M059J (cell line): Measurements from ENCODE around the gene SMC4. TPM values are rescaled to one million over a fixed set of nuclear protein-coding genes. Genes with fewer than 3 reads are reported as not detected.
"Not testable (repeated sequence)": the region's sequence is repeated elsewhere in the genome, so short reads cannot be mapped to it uniquely, and the experiment has no call there.

ENCODE experiments used
- DNase-seq: peaks from one replicate; pipeline ENCODE4 v3.0.0-alpha.2; 2012; ENCODE audit warnings: low read depth
- total RNA-seq: library from RNA; depleted of rRNA; stranded (reverse); fragments of >200 nt; shearing (Covaris generic); gene quantifications from 2 replicates; pipeline ENCODE4 v1.2.3, GENCODE V29; 2014

SMC4 gene
- total RNA-seq, 1 experiment from 2014 or later: 164 TPM

DNA sequence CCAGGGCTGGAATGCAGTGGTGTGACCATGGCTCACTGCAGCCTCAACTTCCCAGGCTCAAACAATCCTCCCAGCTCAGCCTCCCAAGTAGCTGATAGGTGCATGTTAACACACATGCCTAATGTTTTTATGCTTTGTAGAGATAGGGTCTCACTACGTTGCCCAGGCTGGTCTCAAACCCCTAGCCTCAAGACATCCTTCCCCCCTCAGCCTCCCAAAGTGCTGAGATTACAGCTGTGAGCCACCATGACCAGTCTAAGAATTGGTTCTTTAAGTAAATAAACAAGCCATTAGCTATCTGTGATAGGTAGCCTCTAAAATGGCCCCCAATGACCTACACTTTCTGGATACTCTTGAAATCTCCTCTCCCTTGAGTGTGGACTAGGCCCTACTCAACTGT is 46.4 kb downstream of the SMC4 start:
- DNase-seq: no peak

DNA sequence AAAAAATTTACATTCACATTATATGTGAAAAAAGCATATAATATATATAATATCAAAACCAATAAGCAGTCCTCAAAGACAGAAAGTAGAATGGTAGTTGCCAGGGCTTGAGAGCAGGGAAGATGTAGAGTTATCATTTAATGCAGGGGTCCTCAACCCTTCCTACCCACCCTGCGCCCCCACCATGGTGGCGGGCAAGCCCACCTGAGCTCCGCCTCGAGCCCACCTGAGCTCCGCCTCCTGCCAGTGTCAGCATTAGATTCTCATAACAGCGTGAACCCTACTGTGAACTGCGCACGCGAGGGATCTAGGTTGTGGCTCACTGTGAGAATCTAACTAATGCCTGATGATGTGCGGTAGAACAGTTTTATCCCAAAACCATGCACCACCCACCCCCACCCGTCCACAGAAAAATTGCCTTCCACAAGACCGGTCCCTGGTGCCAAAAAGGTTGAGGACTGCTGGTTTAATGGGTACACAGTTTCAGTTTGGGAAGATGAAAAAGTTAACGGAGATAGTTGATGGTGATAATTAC is 47.1 kb downstream of the SMC4 start:
- DNase-seq: no peak

DNA sequence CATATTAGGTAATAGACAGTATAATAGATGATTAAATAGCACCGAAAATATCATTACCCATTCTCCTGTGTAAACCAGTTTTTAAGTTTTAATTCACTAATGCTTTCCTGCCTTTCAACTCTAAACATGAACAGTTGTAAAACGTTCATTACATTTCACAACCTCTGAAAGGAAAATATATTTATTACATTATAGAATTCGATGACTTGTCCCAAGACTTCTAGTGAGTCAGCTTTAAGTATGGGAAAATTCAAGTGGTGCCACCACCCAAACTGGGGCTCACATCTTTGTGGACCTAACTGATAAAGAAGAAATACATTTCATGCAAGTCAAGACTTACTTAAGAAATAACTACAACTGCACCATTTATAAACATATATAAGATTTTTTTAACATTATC is 48.1 kb downstream of the SMC4 start:
- DNase-seq: peak; percentile 23

DNA sequence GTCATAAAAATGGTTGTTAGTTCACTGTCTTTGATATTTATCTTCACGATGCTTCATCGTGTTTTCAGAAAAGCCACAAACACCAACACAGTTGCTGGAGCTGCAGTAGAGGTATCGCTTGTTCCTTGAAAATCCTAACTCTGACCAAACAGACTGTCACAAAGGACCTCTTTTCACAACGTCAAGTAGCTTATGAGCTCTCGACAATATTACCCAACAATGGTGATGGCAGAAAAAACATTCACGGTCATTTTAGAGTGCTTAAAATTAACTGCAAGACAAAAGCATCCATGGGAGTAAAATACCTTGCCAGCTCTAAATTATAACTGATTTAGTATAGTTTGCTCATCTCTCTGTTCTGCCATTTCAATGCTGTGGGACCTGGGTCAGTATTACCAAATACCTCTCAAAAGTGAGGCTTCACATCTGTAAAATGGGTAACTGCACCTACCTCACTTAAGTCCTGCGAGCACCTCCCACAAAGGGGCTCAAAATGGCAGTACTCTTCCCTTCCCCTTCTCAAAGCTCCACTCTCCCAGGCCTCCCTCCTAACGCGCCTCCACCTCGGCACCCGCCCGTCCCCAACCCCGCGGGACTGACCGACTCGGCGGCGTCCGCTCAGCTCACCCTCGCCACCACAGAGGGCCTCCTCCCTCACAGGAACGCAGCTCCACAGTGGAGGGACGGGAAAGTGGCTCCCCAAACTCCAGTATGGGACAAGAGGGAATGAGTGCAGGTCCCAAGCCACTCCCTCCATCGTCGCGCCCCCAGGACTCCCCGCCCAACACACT is 49.6 kb downstream of the SMC4 start:
- peak; percentile 50 for DNase-seq

DNA sequence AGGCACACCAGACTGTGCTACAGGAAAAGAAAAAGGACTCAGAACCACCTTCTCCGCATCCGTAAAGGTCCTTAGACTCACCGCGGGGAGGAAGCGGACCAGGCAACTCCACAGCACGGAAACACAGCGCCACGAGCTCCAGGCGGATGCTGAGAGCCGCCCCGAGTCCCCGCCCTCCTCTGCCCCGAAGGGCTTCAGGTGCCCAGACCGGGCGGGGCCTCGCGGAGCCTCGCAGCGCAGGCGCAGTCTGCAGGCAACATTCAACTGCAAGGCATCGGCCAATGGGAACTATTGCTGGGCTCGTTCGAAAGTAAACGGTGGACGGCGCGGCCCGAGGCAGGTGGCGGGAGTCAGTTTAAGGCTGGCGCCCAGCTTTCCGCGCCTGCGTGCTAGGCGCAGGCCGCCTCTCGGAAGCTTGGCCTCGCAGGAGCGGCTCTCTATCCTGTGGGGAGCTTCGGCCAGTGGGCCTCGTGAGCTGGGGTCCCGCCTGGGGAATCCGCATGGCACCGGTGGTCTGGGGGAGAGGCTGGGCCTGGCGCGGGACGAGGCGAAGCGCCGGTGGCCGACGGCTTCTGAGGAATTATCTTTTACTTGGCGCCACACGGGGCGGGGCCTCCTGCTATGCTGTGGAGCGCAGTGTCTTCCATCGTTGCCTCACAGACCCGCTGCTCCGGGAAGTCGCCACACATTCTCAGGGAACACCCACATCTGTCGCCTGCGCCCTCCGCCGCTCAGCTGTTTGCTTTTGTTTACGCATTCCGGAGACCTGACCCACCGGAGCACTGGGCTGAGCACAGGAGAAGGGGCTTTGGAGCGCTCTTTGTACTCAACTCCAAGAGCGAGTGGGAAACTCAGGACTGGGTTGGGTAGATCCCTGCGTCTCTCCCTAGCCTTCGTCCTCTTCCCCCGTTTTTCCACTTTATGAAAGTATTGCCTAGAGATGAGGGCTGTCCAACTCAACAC is 50.5 kb downstream of the SMC4 start, which contains the start of gene TRIM59:
Gene TRIM59, minus strand, starts transcription at position 151 of the 963 bp plus-strand sequence. CDS start 10,603 bp downstream, outside the sequence.
- DNase-seq: peak; percentile 95

DNA sequence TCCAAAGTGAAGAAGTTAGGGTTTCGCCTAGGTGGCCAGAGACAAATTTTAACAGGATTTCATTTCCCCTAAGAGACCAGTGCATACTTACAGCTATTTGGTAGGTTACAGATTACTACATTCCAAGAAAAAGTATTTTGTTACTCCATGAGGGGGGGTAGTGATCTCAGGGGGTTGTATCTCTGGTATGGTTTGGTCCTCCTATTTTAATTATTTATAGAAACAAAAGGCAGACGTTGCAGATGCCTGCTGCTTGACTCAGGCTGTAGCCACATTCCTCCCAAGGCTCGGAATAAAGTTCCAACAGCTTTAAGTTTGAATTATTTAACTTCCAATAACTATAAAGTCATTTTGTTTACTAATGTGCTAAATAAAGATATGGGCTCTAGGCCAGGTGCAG is 51.4 kb downstream of the SMC4 start:
- peak; percentile 89 for DNase-seq

DNA sequence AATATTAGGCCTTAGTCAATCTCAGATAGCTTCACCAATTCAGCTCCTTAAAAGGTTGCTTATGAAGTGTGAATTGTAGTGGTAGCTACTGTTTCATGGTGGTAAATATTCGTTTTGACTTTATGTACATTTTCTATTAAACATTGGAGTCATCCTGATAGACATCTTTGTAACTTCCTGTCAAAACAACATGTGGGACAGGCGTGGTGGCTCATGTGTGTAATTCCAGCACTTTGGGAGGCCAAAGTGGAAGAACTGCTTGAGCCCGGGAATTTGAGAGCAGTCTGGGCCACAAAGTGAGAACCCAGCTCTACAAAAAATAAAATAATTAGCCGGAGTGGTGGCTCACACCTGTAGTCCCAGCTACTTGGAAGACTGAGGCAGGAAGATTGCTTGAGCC is 52.2 kb downstream of the SMC4 start:
- DNase-seq: peak; percentile 36

DNA sequence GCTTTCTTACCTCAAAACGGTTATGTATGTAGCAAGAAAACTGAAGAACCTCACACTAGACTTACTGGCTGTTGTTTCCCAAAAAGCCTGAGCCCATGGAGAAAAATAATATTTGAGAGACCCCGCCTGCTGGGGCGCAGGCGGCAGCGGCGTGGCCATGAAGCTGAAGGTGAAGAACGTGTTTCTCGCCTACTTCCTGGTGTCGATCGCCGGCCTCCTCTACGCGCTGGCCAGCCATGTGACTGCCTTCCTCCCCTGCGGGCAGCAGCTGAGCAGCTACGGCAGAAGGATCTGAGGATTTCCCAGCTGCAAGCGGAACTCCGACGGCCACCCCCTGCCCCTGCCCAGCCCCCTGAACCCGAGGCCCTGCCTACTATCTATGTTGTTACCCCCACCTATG is 52.8 kb downstream of the SMC4 start:
- DNase-seq: not testable (repeated sequence)

DNA sequence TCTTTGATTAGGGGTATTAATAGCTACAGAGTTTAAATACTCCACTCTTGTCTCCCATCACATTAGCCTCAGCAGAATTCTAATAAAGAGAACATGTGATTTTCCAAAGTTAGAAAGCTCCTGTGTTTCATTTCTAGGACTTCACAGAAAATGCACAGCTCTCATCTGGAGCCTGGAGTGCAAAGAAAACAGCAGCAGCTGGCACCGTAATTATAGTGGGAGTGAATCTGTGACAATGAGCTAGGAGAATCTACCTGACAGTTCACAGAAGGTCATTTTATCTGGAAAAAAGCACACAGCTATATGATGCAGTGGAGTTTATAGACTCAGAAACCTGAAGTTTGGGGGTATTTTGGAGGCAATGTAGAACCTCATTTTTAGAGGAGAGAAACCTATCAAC is 55.5 kb downstream of the SMC4 start:
- DNase-seq: no peak

DNA sequence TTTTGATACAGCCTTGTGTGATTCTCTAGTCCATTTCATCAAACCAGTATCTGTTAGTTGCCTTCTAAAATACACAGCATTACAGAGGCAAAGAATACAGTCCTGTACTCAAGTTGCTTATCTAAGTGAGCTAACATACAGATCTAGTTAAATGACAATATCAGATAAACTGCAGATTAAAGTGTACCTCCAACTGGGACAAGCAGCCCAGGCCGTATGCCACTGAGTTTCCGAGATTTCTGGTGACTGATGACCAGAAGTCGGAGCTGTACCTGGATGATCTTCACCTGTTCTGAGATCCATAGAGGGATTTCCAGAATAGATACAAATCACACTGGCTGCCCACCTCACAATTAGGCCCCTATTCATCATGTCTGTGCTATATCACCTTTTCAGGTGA is 56.4 kb downstream of the SMC4 start:
- no peak for DNase-seq

DNA sequence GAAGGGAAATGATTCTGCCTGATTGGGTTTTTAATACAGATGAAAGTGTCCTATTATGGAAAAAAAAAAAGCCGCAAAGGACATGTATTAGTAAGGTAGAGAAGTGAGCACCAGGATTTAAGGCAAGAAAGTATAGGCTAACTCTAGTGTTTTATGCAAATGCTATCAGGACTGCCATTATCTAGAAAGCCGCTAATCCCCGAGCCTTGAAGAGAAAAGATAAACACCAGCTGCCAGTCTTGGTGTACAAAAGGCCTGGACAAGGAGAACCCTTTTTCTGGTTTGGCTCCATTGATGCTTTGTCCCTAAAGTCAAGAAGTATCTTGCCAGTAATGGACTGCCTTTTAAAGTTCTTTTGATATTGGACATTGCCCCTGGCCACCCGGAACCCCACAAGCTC is 58.7 kb downstream of the SMC4 start:
- no peak for DNase-seq

DNA sequence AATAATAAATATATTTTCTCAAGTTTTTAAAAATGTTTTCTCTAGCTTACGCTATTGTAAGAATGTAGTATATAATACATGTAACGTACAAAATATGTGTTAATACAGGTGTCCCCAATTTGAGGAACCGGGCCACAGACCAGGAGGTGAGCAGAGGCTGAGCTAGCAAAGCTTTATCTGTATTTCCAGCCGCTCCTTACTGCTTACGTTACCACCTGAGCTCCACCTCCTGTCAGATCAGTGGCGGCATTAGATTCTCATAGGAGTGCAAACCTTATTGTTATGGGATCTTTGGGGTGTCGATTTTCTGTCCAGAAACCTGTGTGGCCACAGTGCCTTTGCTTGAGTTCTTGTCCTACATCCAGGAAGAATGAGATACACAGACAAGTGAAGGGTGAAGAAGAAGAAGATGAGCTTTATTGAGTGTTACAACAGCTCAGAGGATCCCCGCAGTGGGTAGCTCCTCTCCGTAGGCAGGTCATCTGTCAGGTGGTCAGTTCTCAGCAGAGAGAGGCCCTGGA is 60.1 kb downstream of the SMC4 start:
- DNase-seq: no peak

DNA sequence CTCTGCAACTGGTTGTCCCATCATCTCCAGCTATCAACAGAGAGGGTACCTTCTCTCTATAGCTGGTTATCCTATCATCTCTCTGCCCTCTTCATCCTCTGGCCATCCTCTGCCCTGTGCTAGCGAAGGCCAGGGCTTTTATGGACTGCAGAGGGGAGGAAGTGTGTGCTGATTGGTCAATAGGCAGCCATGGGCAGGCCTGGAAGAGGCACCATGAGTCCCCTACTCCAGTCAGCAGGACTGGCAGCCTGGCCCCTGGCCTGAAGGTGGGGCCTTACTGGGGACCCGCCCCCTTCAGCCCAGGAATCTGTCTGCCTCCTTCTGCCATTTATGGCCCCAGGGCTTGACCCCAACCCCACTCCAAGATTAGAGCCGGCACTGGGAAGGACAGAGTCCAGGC is 60.6 kb downstream of the SMC4 start:
- no peak for DNase-seq

DNA sequence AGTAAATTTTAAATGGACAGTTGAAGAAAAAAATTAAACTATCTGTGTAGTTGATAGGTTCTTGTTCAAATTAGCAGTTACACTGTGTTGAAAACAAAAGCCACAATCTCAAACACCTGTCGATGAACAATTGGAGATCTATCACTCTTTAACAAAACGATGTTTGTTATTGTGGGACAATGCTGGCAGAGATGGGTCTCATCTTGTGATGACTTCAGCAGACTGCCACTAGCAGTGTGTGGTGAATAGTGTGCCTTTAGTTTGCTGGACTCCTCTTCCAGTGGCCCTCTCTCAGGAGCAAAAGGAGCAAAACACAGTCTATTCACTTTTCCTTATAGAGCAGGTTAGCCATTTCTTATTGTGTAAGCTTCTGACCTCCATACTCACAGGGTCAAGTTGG is 64.9 kb downstream of the SMC4 start:
- DNase-seq: no peak

DNA sequence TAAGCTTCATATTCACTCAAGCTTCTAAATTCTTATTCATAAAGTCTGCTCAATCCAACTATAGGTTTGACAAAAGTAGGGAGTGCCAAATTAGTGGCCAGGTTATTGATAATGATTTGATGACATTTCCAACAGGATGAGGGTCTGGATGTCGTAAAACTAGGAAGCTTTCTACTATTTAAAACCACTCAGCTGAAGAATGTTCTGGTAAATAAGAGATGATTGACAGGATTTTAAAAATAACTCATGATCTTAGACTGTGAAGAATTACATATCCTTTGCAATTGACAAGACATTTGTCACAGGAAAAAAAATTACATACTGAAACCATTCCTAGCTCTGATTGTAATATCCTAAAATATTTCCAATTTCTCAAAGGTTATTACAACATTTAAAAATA is 65.5 kb downstream of the SMC4 start:
- no peak for DNase-seq

DNA sequence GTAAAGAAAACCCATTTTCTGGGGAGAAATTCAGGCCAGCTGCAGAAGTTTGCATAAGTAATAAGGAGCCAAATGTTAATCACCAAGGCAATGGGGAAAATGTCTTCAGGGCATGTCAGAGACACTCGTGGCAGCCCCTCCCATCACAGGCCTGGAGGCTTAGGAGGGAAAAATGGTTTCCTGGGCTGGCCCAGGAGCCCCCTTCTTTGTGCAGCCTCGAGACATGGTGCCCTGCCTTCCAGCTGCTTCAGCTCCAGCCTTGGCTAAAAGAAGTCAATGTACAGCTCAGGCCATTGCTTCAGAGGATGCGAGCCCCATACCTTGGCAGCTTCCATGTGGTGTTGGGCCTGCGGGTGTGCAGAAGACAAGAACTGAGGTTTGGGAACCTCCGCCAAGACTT is 70.7 kb downstream of the SMC4 start:
- no peak for DNase-seq

DNA sequence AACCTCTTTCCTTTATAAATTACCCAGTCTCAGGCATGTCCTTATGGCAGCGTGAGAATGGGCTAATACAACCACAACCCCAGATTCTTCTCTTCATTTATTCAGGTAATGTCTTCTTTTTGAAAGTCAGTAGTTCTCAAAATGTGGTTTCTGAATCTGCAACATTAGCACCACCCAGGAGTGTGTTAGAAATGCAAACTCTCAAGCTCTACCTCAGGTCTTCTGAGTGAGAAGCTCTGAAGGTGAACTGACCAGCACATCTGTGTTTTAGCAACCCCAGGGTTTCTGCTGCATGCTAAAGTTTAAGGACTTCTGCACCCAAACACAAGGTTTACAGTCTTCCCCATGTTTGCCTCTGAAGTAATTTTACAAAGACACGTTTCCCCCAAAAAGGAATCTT is 72.4 kb downstream of the SMC4 start:
- no peak for DNase-seq

DNA sequence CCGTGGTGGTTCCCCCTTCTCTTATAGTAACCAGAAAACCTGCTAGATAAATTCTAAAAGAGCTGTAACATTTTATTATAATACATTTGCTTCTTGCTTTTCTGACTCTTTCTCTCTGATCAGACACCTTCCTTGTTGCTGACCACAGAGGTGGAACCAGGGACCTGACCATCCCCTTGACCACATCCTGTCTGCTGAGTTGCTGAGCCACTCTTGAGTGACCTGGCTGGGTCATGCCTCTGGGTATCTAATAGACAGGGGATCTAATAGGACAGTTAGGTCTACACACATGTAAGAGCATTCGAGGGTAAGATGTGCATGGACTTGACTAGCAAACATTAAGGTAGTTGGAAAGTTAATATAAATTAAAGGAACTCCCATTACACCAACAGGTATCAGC is 72.9 kb downstream of the SMC4 start:
- peak; percentile 69 for DNase-seq

DNA sequence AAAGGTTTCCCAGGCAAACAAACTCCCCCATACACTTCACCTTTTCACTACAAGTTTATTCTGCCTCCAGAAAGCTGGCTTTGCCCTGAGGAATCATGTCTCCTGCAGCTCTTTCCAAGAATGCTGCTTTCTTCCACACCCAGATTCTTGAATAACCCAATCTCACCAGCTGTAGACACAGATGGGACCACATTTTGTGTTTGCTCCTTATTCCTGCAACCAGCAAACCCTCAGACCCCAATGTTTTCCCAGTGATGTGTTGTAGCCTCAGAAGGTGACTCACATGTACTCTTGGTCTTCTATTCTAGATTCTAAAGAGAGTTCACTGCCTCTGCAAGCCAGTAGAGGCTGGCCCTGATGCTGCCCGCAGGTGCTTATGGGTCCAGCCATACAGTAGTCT is 73.8 kb downstream of the SMC4 start:
- DNase-seq: peak; percentile 83

DNA sequence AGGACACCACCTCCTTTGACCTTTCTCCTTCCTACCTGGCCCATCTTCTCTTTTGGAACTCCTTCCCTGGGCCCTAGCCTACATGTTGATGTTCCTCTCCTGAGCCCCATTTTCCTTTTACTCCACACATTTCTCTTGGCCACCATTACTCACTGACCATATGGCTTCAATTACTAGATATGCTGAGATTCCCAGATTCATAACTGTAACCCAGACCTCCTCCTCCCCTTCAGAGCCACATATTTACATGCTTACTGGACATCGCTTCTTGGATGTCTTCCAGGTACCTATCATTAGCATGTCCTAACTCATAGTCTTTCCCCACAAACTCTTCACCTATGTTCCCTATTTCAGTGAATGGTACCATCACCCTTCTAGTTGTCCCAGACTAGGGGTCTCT is 74.5 kb downstream of the SMC4 start:
- DNase-seq: peak; percentile 86

DNA sequence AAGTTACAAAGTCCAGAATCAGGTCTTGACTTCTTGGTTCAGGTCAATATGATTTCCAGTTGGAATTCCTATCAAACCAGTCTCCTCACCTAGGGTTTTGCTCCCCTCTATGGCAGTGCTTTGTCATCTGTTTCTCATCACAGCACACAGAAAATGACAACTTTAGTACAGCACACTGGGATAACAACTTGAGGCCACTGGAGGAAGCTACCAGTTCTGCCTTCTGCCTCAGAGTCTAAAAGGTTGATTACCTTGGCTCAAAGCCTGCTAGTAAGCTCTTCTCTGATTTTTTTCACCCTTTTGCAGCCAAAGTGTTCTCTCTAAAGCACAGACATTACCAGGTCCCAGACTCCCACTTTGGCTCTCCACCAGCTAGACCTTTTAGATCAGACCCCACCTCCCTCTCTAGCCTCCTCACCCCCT is 75.0 kb downstream of the SMC4 start:
- DNase-seq: peak; percentile 40

DNA sequence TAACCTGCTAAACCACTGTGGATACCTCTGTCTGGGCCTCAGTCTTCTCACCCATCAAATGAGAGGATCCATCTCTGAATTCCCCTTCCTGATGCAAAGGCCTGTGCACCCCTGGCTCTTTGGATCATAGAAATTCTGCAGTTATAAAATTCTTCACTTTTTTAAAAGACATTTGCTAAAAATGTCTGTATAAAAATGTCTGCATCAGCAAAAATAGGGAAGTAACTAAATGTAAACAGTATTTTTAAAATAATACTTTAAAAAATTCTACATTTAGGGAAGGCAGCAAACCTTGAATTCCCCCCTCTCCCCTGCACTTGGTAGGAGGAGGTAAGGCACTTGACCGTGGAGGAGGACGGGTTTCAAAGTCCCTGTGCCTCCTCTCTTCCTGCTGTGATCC is 75.7 kb downstream of the SMC4 start:
- no peak for DNase-seq
